ENCODE measurements around the gene ANK3.

GRCh38 chr10:60032723-60033122, 357.0 kb downstream of the ANK3 start:
- TF ChIP-seq CTCF (IDR thresholded peaks at IDR 0.05) (peak in 3 of 4 experiments; percentile 17 to 38 (median 27)), POLR2A (IDR thresholded peaks at IDR 0.05) (no peak)

All from uterus (tissue), 2 donors.